Measurements from ENCODE around the gene GRAP2. TPM values are rescaled to one million over a fixed set of nuclear protein-coding genes. Genes with fewer than 3 reads are reported as not detected.

Gene GRAP2
- total RNA-seq, 1 donor from 2014 or later, result 4.2 TPM

- no peaks in the 10 kb centered on the region for H3K36me3 Mint-ChIP-seq (ENCODE audit: low read depth)
- intact Hi-C loops (cut with micrococcal nuclease), result no loop called here
- peak overlapping the region; percentile 35 for H3K4me3 Mint-ChIP-seq
- no peak for DNase-seq
- TF ChIP-seq, protein P1, sequence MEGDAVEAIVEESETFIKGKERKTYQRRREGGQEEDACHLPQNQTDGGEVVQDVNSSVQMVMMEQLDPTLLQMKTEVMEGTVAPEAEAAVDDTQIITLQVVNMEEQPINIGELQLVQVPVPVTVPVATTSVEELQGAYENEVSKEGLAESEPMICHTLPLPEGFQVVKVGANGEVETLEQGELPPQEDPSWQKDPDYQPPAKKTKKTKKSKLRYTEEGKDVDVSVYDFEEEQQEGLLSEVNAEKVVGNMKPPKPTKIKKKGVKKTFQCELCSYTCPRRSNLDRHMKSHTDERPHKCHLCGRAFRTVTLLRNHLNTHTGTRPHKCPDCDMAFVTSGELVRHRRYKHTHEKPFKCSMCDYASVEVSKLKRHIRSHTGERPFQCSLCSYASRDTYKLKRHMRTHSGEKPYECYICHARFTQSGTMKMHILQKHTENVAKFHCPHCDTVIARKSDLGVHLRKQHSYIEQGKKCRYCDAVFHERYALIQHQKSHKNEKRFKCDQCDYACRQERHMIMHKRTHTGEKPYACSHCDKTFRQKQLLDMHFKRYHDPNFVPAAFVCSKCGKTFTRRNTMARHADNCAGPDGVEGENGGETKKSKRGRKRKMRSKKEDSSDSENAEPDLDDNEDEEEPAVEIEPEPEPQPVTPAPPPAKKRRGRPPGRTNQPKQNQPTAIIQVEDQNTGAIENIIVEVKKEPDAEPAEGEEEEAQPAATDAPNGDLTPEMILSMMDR (IDR thresholded peaks at IDR 0.05), result no peak
- H3K27me3 Mint-ChIP-seq, result no peaks in the 10 kb centered on the region
- ChIA-PET POLR2A (interaction anchor here (0.8 to 1.1 kb wide), 3 partner anchors 11 to 35 kb away, joined by 3 to 5 read pairs (median 3); no protein-coding TSS in a partner anchor), CTCF (interaction anchor here (0.7 to 2.0 kb wide), 4 partner anchors 14 to 106 kb away, joined by 3 to 6 read pairs (median 3); no protein-coding TSS in a partner anchor)
- ATAC-seq (ENCODE audit: low read depth), result peak; percentile 81
- H3K27ac Mint-ChIP-seq, result peak overlapping the region; percentile 76
- no peaks in the 10 kb centered on the region for H3K9me3 Mint-ChIP-seq
- peaks cover 55% of the 10 kb centered on the region for H3K4me1 Mint-ChIP-seq
These were observed 32.9 kb downstream of the GRAP2 start for GRCh38 chr22:39933741-39934140.

DNA sequence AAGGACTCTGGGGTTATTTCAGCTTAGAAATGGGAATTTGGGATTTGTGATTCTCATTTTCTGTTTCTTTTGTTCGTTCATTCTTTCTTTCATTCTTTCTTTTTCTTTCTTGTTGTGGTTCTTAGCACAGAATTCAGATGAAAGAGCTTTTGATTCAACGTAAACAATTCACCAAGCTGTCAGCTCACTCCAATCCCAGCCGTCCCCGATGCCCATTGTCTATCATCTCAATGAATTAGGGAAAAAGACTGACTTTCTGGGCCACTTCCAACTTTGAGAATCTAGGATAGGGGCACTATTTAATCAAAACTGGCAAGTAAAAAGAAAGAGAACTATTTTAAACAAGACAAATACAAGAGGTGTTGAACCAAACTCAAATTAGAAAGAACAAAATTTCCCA, 34.2 kb downstream of the GRAP2 start:
- TF ChIP-seq, protein P1 (IDR thresholded peaks at IDR 0.05), result no peak
- no peak overlapping the region for H3K4me3 Mint-ChIP-seq
- no peaks in the 10 kb centered on the region for H3K36me3 Mint-ChIP-seq (ENCODE audit: low read depth)
- H3K27ac Mint-ChIP-seq, result peak overlapping the region; percentile 75
- CTCF ChIA-PET, result interaction anchor here (0.6 to 1.0 kb wide), 3 partner anchors 90 to 135 kb away, joined by 3 to 5 read pairs (median 3); no protein-coding TSS in a partner anchor
- DNase-seq, result no peak
- no peaks in the 10 kb centered on the region for H3K27me3 Mint-ChIP-seq
- peaks cover 60% of the 10 kb centered on the region for H3K4me1 Mint-ChIP-seq
- intact Hi-C loops (cut with micrococcal nuclease), result loop anchor here (5.0 kb wide), 1 partner anchor 33 kb away; the partner anchor contains the start of gene GRAP2
- POLR2A ChIA-PET, result interaction anchor here (1.2 kb wide), 1 partner anchor 9 kb away, joined by 3 read pairs; no protein-coding TSS in a partner anchor
- no peak for ATAC-seq (ENCODE audit: low read depth)
- no peaks in the 10 kb centered on the region for H3K9me3 Mint-ChIP-seq

GRCh38 chr22:39935612-39936011, 34.7 kb downstream of the GRAP2 start:
- TF ChIP-seq, protein P1 (IDR thresholded peaks at IDR 0.05), result no peak
- H3K27ac Mint-ChIP-seq, result peak overlapping the region; percentile 75
- no peaks in the 10 kb centered on the region for H3K36me3 Mint-ChIP-seq (ENCODE audit: low read depth)
- ATAC-seq (ENCODE audit: low read depth), result no peak
- no peaks in the 10 kb centered on the region for H3K9me3 Mint-ChIP-seq
- intact Hi-C loops (cut with micrococcal nuclease), result loop anchor here (5.0 kb wide), 1 partner anchor 33 kb away; the partner anchor contains the start of gene GRAP2
- ChIA-PET POLR2A (no interaction called here), CTCF (interaction anchor here (0.8 to 1.0 kb wide), 2 partner anchors 89 to 136 kb away, joined by 3 to 5 read pairs; no protein-coding TSS in a partner anchor)
- no peak for DNase-seq
- peak overlapping the region; percentile 57 for H3K4me3 Mint-ChIP-seq
- no peaks in the 10 kb centered on the region for H3K27me3 Mint-ChIP-seq
- H3K4me1 Mint-ChIP-seq, result peaks cover 65% of the 10 kb centered on the region

- intact Hi-C loops (cut with micrococcal nuclease), result loop anchor here (5.0 kb wide), 1 partner anchor 34 kb away; the partner anchor contains the start of gene GRAP2
- CTCF ChIA-PET, result interaction anchor here (1.0 kb wide), 1 partner anchor 88 kb away, joined by 5 read pairs; no protein-coding TSS in a partner anchor
- POLR2A ChIA-PET, result interaction anchor here (1.4 kb wide), 1 partner anchor 10 kb away, joined by 4 read pairs; no protein-coding TSS in a partner anchor
- ATAC-seq (ENCODE audit: low read depth) (peak; percentile 38), DNase-seq (no peak)
- TF ChIP-seq, protein P1 (IDR thresholded peaks at IDR 0.05), result no peak
- Mint-ChIP-seq H3K9me3 (no peaks in the 10 kb centered on the region), H3K4me3 (peak overlapping the region; percentile 57), H3K27ac (peak overlapping the region; percentile 75), H3K36me3 (ENCODE audit: low read depth) (no peaks in the 10 kb centered on the region), H3K27me3 (no peaks in the 10 kb centered on the region), H3K4me1 (peaks cover 73% of the 10 kb centered on the region)
These were observed 35.8 kb downstream of the GRAP2 start for GRCh38 chr22:39936523-39937145.

GRCh38 chr22:39937906-39938305, 37.0 kb downstream of the GRAP2 start:
- H3K4me3 Mint-ChIP-seq, result no peak overlapping the region
- no peak overlapping the region for H3K27ac Mint-ChIP-seq
- H3K9me3 Mint-ChIP-seq, result no peaks in the 10 kb centered on the region
- intact Hi-C loops (cut with micrococcal nuclease), result loop anchor here (5.0 kb wide), 1 partner anchor 36 kb away; the partner anchor contains the start of gene GRAP2
- DNase-seq (no peak), ATAC-seq (ENCODE audit: low read depth) (no peak)
- peaks cover 74% of the 10 kb centered on the region for H3K4me1 Mint-ChIP-seq
- POLR2A ChIA-PET, result interaction anchor here (0.7 kb wide), 1 partner anchor 9 kb away, joined by 3 read pairs; no protein-coding TSS in a partner anchor
- TF ChIP-seq, protein P1 (IDR thresholded peaks at IDR 0.05), result no peak
- H3K36me3 Mint-ChIP-seq (ENCODE audit: low read depth), result no peaks in the 10 kb centered on the region
- no peaks in the 10 kb centered on the region for H3K27me3 Mint-ChIP-seq
- CTCF ChIA-PET, result no interaction called here

Data from activated B cell treated with CpG ODN at 0.5 μM for 24 hours (primary cell).